NK-92 (cell line): Measurements from ENCODE around the gene COL26A1.

Source experiments
- DNase-seq: peaks from one replicate; lab custom pipeline; 2025; ENCODE audit not compliant: unreplicated experiment; lab: John Stamatoyannopoulos, UW

Gene COL26A1

DNA sequence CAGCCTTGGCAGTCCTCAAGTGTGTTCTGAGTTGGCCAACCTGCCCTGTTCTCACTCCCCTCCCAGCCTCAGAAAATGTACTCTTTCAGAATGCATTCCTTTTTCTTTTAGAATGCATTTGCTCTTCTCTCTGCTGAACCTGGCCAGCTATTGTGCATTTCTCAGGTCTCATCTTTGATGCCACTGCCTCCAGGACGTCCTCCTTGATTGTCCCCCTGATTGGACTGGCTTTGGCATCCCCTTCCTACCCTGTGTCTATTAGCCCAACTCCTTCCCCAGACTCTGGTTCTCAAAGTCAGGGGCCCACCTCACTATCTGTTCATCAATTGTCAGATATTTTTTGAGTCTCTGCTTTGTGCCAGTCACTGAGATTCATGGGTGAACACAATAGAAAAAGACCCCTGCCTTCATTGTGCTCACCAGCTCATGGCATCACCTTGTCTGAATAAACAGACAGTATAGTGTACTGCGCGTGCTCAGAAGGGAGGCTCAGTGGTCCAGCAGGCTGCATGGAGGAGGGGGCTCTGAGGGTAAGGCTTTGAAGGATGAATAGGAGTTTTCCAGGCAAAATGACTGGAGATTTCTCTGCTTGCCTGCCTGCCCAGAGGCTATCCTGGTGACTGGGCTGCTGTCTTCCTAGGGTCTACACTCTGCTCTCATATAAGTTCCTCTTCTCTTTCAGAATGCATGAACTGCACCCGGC lies 169.9 kb downstream of the COL26A1 start:
- DNase-seq: no peak

DNA sequence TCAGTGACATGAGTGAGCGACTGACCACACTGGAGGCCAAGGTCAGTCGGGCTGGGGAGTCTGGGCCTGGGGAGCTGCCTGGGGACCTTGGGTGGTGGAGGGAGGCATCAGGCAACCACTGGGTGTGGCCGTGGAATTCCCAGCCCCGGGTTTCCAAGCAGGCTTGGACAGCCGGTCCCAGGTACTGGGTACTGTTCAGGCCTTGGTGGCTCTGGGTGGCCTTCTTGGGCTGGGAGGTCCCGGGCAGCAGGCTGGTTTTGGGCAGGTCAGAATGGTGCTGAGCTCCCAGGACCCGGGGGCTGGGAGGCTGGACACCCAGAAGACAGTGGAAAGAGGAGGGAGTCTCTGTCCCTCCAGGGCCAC lies 170.4 kb downstream of the COL26A1 start:
- no peak for DNase-seq

DNA sequence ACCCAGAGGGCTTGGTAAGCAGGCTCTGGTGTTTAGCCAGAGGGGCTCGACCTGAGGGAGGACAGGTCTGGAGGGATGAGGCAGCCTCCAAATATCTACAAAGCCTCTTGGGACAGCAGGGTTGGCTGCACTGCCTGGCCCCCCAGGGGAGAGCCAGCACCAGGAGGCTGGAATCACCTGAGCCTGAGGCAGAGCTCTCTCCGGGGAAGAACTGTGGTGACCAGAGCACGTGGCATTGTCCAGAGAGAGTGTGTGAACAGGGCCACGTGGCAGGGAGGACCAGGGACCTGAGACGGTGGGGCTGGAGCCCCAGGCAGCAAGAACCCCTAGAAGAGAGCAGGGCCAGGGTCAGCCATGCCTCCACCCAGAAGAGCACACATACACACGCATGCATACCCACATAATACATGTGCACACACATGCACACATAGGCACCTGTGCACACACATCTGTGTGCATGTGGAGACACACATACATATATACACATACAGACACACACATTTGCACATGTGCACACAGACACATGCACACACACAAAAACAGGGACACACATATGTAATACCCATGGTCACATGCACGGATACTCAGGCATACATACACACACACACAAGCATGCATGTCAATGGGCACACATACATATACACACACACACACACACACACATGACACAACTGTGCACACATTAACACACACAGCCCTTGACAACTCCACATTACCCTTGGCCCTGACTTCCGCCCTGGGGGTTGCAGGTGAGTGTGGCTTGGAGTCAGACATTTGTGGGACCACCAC lies 171.5 kb downstream of the COL26A1 start:
- no peak for DNase-seq

DNA sequence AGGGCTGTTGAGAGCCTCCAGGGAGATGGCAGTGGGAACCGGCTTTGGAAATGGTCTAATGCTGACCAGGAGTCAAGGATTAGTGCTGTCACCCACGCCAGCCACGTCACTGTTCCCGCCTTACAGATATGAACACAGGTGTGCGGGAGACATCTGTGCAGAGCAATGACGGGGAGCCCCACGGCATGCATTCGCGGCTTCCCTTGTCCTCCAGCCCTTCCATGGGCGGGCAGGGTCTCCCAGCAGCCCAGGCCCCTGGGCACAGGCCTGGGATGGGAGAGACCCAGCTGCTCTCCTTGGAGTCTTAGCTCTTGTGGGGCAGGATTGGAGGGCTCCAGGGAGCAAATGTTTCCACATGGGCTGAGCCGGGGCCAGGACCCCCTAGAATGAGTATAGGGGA lies 172.2 kb downstream of the COL26A1 start:
- no peak for DNase-seq

DNA sequence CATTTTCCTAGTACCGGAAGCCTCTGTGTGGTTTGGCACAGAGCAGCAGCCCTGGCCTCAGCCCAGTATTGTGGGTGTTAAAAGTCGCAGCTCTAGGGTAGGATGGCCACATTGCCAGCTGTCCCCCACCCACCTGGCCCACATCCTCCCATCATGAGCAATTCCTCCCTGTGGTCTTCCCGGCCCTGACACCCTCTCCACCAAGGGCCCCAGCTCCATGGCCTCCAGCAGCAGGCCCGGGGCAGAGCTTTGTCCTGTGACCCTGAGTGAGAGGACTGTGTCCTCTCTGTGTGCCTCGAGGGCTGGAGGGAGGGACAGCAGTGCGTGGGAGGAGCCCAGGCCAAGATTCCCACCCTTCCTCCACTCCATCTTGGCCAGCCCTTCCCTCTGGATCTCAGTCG lies 172.7 kb downstream of the COL26A1 start:
- DNase-seq: no peak

DNA sequence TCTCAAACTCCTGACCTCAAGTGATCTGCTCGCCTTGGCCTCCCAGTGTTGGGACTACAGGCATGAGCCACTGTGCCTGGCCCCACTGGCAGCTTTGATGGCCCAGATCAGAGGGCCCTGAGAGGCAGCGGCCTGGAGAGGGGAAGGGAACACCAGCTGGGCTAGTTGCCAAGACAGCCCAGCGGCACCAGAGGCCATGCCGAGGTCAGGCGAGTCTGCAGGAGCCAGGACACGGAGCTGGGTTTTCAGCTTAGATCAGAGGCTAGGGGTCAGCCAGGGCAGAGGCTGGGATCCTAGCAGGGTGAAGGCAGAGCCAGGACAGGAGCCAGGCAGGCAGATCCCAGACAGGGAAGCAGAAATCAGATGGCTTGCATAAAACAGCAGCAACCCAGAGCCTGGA lies 173.6 kb downstream of the COL26A1 start:
- DNase-seq: no peak

DNA sequence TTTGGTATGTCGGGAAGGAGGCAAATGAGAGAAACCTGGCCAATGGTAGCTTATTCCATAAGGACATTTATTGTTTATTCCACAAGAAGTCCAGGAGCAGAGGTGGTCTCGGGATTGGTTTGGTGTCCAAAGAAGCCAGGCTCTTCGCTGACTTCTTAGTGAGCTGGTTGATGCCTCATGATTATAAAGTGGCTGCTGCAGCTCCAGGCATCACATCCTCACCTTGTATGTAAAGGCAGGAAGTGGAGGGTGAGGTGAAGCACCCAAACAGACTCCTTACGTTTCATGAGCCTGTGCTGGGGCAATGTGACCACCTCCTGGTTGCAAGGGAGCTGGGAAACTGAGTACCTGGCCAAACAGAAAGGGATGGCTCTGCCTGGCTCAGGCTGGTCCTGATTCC lies 174.0 kb downstream of the COL26A1 start:
- DNase-seq: no peak

DNA sequence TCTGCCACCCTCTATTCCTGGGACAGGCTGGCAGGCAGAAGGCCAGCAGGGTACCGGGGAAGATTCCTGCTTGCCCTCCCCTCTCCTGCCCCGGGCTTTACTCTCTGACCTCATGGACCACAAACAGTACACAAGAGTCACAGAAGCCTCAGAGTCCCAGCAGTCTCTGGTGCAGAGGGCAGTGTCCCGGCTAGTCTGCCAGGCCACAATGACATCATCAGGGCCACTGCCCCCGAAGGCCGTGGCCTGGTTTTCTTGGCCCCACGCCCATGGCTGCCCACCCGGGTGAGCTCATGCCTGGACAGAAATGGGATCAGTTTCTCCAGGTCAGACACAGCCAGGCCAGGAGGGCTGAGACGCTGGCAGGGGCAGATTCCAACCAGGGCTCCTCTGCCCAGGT lies 174.5 kb downstream of the COL26A1 start:
- no peak for DNase-seq

DNA sequence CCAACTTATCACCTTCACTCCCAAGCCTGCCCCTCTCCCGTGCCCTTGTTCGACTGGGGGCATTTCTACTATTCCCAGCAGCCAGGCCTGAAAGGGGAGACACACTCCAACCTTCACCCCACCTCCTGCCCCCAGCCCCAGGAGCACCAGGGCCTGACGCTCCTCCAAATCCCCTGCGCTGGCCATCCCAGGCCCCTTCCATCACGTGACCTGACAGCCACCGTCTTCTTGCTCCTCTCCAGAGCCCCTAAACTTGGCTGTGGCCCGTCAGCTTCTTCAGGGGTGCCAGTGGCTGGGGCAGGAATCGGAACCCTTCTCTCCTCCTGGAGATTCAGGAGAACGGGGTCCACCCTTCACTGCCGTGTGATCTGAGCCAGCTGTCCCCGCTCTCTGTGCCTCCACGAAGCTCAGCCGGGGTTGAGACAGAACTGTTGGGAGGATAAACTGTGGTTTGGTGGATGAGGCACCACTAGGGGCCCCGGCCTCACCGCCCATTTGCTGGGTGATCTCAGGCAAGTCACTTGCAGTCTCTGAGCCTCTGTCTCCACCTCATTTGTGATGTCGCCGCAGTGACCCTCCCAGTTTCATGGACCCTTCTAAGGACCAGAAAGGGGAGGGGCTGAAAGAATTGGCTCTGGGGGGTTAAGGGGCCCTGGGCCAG lies 175.4 kb downstream of the COL26A1 start:
- DNase-seq: no peak

DNA sequence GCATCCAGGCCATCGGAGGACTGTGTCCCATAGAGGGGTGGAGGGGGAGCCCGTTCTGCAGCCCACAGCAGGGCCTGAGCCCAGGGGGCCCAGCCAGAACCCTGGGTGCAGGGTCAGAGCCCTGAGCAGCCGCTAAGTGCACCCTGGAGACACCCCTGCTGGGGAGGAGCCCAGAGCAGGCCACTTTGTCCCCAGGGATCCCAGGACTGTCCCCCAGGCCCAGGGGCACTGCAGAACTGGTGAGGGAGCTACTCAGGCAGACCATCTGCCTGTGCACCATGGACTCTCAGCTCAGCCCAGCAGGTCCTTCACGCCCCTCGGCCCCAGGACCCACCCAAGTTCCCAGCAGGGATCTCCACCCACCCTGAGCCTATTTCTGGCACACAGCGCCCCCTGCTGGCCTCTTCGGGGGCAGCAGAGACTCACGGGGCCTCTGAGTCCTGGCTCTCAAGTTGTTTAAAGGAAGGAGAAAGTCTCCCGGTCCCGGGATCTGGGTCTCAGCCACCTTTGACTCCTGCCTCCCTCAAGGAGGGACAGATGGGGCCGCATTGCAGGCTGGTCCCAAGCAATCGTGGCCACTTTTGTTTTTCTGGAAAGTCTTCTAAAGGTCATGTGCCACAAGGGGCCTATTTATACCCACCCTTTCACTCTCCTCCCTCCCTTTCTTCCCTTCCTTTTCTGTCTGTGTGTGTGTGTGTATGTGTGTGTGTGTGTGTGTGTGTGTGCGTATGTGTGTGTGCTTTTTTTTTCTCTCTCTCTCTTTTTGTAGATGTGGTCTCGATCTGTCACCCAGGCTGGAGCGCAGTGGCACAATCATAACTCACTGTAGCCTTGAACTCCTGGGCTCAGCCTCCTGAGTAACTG lies 176.2 kb downstream of the COL26A1 start:
- no peak for DNase-seq

DNA sequence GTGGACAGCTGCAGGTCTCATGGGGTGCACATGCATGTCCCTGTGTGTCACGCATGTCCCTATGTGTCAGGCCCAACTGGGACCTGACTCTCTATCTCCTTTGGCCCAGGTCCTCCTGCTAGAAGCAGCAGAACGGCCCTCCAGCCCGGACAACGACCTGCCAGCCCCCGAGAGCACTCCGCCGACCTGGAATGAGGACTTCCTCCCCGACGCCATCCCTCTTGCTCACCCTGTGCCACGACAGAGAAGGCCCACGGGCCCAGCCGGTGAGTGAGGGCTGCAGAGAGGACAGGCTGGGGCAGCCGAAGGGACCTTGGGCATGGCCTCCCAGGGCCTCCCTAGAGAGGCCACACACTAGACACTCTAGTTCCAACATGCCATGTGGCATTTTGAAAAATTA lies 177.1 kb downstream of the COL26A1 start:
- no peak for DNase-seq

DNA sequence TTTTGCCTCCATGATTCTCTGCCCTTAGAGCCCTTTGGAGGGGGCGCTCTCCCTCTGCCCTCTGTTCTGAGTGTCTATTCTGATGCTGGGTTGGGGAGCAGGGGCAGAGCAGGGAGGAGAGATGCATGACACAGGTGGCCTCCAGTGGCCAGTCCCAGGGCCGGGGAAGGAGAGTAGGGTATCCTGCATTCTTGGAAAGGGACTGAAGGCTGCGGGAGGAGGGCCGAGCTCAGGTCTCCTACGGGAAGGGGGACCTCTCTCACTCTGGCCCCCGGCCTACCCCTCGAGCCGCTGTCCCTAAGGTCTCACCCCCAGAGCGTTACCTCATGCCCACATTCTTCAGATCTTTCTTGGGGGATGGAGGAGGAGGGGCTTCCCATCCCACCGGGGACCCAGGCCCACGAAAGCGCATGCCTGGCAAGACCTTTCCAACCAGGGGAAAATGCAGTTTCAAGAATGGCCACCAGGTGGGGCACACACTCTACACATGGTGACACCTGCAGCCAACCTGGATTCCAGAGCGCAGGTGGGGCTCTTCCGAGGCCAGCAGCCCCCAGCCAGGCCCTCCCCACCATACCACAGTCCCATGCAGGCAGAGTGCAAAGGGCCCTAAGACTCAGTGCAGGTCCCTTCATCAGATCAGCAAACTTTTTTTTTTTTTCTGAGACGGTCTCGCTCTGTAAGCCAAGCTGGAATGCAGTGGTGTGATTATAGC lies 180.0 kb downstream of the COL26A1 start:
- DNase-seq: no peak

DNA sequence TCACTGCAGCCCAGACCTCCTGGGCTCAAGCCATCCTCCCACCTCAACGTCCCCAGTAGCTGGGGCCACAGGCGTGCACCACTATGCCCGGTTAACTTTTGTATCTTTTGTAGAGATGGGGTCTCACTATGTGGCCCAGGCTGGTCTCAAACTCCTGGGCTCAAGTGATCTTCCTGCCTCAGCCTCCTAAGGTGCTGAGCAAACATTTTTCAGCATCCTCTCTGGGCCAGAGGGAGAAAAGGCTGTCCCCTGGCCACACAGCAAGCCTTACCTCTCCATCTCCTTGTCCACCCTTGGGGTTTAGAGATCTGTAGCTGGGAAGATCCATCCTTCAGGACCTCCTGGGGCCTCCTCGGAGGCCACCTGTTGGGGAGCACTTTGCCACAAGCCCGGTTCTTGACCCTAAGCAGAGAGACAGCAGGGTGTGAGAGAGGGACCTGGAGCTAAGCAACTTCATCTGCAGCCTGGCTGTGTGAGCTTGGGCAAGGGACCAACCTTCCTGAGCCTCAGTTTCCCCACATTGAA lies 180.6 kb downstream of the COL26A1 start:
- no peak for DNase-seq

DNA sequence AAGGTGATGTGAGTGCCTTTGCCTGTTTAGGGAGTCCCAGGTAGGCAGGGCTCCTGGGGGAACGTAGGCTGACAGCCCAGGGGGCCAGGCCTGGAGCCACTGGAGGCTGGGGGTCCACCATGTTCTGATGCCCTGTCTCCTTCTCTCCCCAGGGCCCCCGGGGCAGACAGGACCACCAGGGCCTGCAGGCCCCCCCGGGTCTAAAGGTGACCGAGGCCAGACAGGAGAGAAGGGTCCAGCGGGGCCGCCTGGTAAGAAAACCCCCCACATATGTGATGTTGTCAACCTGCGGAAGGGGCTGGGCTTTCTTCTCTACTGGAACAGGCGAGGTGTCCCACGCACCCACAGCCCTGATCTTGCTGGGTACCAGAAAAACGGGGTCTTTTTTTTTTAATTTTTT lies 181.2 kb downstream of the COL26A1 start:
- no peak for DNase-seq

DNA sequence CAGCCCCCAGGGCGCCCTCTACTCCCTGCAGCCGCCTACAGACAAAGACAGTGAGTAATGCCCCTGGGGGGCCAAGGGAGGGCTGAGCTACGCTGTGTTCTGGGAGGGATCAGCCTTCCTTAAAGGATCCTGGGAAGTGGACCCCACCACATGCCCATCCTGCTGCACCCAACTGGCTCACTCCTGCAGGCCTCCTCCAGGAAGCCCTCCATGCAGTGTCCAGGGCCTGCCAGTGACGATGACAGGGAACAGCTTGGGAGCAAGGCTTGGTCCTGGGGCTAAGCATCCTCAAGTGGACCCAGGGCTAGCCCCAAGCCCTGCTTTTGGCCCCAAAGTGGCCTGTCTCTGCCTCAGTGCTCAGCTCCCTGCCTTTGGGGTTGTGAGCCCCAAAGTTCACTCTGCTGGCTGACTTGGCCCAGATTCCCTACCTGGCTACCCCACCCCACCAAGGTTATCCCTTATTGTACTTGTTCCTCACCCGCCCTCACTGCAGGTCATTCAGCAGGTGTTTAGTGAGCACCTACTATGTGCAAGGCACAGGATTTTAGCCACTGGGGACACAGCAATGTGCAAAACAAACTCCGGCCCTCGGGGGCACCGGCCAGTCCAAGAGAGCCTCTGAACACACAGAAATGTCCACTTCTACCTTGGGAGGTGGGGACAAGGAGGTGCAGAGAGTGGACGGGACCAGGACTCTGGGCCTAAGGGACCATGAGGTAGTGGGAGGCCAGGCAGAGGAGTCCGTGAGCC lies 182.9 kb downstream of the COL26A1 start:
- DNase-seq: no peak

DNA sequence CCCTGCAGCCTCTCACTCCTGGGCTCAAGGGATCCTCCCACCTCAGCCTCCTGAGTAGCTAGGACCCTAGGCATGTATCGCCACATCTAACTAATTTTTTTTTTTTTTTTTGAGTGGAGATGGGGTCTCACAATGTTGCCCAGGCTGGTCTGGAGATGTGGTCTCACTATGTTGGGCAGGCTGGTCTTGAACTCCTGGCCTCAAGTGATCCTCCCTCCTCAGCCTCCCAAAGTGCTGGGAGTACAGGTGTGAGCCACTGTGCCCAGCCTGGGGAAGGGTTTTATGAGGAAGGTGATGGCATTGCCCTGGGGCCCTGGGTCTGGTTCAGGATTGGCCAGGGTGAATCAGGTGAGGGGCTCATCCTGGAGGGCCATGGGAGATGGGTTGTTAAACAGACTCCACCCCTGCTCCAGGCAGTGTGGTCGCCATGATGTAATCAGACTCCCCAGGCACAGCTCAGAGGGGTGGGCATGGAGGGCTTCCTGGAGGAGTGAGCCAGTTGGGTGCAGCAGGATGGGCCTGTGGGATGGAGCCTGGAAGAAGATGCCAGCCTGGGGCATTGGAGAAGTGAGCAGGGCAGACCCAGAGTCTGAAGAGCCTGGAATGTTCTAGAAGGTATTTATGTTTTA lies 183.7 kb downstream of the COL26A1 start:
- no peak for DNase-seq

DNA sequence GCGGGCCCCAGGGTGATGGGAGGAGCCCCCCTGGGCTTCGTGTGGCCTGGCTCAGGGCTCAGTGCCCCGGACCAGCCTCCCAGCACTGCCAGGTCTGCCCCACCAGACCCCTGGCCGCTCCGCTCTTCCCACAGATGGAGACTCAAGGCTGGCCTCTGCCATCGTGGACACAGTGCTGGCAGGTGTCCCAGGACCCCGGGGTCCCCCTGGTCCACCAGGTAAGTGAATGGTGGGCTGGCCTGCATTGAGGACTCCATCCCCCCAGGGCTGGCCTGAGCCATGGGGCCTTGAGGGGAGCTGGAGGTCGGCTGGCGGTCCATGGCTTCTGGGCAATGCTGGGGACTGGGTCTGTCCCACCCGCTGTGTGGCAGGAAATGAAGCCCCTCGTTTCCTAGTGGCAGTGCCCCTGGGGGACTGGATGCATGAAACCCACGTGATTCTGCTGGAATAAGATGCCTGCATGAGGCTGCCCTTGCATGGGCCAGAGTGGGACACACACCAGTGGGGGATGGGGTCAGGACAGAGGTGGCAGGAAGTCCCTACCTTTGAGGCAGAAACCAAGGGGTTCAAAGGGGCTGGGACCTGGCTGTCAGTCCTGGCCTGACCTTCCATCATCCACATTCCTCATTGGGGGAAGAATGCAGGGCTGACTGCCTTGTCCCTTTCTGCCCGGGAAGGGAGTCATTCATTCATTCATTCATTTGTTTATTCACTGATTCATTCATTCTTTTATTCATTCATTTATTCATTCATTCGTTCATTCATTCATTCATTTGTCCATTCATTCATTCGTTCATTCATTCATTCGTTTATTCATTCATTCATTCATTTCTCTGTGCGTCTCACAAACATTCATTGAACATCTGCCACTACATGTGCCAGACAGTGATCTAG lies 184.6 kb downstream of the COL26A1 start:
- DNase-seq: no peak

DNA sequence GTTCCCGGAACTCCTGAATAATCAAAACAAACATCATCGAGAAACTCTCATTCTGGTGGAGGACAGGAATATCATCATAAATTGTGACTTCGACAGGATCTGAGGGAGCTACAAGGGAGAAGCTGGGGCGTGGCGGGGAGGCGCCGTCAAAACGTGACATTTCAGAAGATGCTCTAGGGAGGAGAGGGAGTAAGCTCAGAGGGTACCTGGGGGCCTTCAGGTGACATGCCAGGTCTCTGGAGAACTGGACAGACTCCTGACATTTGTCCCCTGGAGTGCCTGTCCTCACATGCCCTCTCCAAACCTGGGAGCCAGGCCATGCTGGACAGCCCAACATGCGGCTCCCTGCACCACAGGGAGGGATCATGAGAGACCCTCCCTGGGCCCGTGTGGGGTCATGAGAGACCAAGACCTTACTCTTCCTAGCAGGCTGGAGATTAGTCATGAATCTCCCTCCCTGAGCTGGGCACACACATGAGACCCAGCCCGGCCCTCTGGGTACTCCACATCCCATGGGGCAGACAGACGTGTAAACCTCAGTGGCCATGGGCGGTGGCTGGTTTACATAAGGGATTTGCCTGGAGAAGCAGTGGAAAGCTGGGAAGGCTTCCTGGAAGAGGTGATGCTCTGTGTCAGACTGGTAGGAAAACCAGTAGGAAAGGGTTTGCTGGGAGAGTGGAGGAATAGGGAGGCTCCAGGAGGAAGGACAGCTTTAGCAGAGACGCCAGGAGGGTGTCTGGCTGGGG lies 185.4 kb downstream of the COL26A1 start:
- DNase-seq: no peak
